CD4-positive, alpha-beta T cell treated with Interleukin-17A for 4 hours (primary cell): ENCODE results near the gene SPARCL1.
"Not testable (repeated sequence)": the region's sequence is repeated elsewhere in the genome, so short reads cannot be mapped to it uniquely, and the experiment has no call there.

Source experiments
- DNase-seq: peaks from one replicate; pipeline ENCODE4 v3.0.0-alpha.2; 2020; ENCODE audit warnings: mixed read lengths

SPARCL1 gene

GRCh38 chr4:87433342-87433741, 95.8 kb downstream of the SPARCL1 start:
- no peak for DNase-seq

GRCh38 chr4:87430038-87430437, 99.1 kb downstream of the SPARCL1 start:
- no peak for DNase-seq

- no peak for DNase-seq
Observed at GRCh38 chr4:87428979-87429378, 100.2 kb downstream of the SPARCL1 start.

GRCh38 chr4:87427518-87427868, 101.7 kb downstream of the SPARCL1 start:
- no peak for DNase-seq

GRCh38 chr4:87426865-87427517, 102.2 kb downstream of the SPARCL1 start:
- DNase-seq = no peak

- no peak for DNase-seq
Observed at GRCh38 chr4:87425711-87426110, 103.5 kb downstream of the SPARCL1 start.

- not testable (repeated sequence) for DNase-seq
Observed at GRCh38 chr4:87424099-87424543, 105.1 kb downstream of the SPARCL1 start.
